ENCODE measurements around the gene WNT16.

WNT16 gene

DNA sequence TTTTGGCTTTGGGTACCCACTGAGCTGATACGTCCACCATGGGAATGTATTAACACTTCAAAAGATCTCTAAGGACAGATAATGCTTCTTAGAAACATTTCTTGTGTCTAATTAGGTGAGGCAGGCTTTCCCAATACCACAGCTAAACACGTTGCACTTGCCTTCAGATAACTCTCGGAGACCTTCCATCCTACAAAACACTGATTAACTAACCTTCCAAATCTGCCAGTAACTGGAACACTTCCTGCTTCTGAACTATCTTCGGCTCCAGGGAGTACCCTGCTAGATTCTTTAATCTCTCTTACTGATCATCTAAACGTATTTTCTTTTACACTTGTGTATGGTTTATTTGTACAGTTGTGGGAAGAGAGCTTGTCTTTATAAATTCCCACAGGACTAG lies 1.1 kb upstream of the WNT16 start:
- DNase-seq (ENCODE audit: low read depth) = no peak
- H3K4me3 ChIP-seq (ENCODE audit: low read depth, low read length) = no peak overlapping the region
- TF ChIP-seq, protein P1, sequence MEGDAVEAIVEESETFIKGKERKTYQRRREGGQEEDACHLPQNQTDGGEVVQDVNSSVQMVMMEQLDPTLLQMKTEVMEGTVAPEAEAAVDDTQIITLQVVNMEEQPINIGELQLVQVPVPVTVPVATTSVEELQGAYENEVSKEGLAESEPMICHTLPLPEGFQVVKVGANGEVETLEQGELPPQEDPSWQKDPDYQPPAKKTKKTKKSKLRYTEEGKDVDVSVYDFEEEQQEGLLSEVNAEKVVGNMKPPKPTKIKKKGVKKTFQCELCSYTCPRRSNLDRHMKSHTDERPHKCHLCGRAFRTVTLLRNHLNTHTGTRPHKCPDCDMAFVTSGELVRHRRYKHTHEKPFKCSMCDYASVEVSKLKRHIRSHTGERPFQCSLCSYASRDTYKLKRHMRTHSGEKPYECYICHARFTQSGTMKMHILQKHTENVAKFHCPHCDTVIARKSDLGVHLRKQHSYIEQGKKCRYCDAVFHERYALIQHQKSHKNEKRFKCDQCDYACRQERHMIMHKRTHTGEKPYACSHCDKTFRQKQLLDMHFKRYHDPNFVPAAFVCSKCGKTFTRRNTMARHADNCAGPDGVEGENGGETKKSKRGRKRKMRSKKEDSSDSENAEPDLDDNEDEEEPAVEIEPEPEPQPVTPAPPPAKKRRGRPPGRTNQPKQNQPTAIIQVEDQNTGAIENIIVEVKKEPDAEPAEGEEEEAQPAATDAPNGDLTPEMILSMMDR (IDR thresholded peaks at IDR 0.05; ENCODE audit: insufficient read depth, low read depth, low read length, missing control alignments) = no peak

DNA sequence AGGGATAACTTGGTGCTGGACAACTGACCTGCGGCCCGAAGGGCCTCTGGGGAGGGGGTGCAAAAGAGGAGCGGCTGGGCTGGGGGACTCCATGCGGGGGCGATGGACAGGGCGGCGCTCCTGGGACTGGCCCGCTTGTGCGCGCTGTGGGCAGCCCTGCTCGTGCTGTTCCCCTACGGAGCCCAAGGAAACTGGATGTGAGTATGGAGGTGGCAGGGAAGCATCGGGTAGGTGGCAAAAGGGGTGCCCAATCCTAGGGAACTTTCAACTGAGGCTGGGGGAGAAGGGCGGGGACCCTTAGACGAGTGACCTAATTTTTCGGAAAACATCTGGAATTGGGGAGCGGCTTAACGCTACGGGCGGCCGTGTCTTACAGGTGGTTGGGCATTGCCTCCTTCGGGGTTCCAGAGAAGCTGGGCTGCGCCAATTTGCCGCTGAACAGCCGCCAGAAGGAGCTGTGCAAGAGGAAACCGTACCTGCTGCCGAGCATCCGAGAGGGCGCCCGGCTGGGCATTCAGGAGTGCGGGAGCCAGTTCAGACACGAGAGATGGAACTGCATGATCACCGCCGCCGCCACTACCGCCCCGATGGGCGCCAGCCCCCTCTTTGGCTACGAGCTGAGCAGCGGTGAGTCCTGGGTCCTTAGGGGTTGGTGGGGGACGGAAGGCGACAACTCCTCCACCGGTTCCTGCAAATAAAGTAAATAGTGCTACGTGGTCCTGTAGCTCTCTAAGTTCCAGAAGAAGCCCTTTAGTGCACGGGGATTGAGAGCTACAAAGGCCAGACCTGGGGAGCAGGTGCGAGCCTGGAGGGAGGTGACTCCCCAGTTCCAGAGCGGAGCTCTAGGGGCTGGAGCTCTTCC lies 622 bp downstream of the WNT16 start:
- H3K4me3 ChIP-seq (ENCODE audit: low read depth, low read length) = peak overlapping the region; percentile 31
- peak; percentile 54 for DNase-seq (ENCODE audit: low read depth)

DNA sequence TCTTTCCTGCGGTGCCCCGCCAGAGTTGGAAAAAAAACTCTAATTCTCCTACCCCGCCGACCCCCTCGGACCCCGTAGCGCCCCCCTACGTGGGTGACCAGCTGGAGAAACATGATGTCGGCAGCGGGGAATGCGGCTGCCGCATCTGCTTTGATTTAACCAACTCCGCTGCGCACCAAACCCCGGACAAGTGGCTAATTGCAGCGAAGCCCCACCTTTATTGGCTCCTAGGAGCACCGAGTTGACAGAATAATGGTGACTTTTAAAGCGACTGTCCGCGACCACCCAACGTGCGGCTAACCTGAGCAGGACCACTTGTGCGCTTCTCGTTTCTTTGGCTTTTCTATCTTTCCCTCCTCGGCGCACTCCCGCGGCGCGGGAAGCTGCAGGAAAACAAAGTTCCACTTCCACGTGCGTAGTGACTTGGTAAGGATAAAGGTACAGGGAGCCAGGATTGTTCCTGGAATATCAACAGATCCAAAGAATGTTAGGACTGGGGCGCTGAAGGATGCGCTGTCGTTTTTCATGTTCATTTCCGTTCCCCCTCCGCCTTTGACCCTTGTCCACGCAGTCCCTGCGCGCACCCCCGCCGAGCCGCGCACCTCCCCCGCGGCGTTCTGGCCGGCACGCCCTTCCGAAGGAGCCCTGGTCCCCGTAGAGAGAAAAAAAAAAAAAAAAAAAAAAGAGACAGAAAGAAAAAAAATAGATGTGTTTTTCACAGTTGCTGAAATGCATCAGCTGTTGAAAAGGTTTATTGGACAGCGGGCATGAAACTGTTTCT lies 1.4 kb downstream of the WNT16 start:
- TF ChIP-seq, protein P1 (IDR thresholded peaks at IDR 0.05; ENCODE audit: insufficient read depth, low read depth, low read length, missing control alignments) = no peak
- DNase-seq (ENCODE audit: low read depth) = no peak
- H3K4me3 ChIP-seq (ENCODE audit: low read depth, low read length) = peak overlapping the region; percentile 31

More for the DNA sequence above, 622 bp downstream of the WNT16 start:
- TF ChIP-seq, protein P1 (IDR thresholded peaks at IDR 0.05; ENCODE audit: insufficient read depth, low read depth, low read length, missing control alignments) = peak; percentile 11

DNA sequence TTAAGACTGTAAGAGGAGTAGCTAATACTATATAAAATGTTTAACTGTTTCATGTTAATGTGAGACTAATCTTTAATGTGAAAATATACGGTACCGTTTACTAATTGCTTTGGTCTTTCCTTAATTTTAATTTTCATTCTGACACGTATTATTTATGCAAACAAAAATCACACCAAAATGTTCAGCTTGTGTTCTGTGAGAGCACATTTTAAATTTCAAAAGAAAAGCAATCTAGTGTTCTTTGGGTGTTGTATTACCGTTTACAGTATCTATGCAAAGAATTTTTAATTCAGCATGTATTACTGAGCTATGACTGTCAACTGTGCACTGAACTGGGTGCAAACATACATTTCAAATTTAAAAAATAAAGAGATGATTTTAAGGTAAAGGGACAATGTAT lies 2.2 kb downstream of the WNT16 start:
- no peak overlapping the region for H3K4me3 ChIP-seq (ENCODE audit: low read depth, low read length)
- TF ChIP-seq, protein P1 (IDR thresholded peaks at IDR 0.05; ENCODE audit: insufficient read depth, low read depth, low read length, missing control alignments) = no peak
- DNase-seq (ENCODE audit: low read depth) = no peak

DNA sequence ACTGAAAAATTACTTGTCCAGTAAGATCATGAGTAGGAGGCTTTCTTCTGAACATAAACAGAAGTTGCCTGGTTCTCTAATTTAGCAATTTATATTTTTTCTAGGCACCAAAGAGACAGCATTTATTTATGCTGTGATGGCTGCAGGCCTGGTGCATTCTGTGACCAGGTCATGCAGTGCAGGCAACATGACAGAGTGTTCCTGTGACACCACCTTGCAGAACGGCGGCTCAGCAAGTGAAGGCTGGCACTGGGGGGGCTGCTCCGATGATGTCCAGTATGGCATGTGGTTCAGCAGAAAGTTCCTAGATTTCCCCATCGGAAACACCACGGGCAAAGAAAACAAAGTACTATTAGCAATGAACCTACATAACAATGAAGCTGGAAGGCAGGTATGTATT lies 2.8 kb downstream of the WNT16 start:
- TF ChIP-seq, protein P1 (IDR thresholded peaks at IDR 0.05; ENCODE audit: insufficient read depth, low read depth, low read length, missing control alignments) = no peak
- H3K4me3 ChIP-seq (ENCODE audit: low read depth, low read length) = no peak overlapping the region
- no peak for DNase-seq (ENCODE audit: low read depth)

DNA sequence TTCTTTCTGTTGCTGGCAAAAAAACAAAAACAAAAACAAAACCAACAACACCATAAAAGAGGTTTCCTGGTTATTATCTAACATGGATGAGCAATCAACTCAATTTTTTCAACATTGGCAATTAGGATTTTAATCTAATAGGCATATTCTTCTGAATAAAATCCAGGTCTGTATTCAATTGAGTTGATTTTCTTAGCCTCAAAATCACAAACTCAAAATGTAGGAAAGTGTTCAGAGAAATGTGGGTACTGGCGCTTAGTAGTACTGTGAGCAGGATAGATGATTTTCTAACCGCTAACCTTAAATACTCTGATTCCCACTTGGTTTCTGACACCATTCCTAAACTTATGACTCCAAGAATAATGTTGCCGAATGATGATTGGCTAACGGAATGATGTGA lies 5.6 kb downstream of the WNT16 start:
- TF ChIP-seq, protein P1 (IDR thresholded peaks at IDR 0.05; ENCODE audit: insufficient read depth, low read depth, low read length, missing control alignments) = no peak
- no peak for DNase-seq (ENCODE audit: low read depth)
- H3K4me3 ChIP-seq (ENCODE audit: low read depth, low read length) = no peak overlapping the region

Data from GM12865 (cell line).